OCI-LY7 (cell line): ENCODE measurements around the gene COL23A1. TPM values are rescaled to one million over a fixed set of nuclear protein-coding genes. Genes with fewer than 3 reads are reported as not detected.

ENCODE experiments used
- BruUV-seq: library from RNA; stranded (reverse); fragments of 400-500 nt; replicated peaks from 2 replicates; lab custom pipeline; 2021; lab: Mats Ljungman, UMichigan
- CTCF ChIA-PET: fragments of 300-600 bp; sonication (Branson Sonifier 250); formaldehyde crosslinking; loops from one replicate; lab custom pipeline; 2022; ENCODE audit warnings: antibody characterized with exemption; ENCODE audit not compliant: unreplicated experiment; lab: Charles Lee
- POLR2A ChIA-PET: fragments of 300-600 bp; sonication (Branson Sonifier 250); formaldehyde crosslinking; loops from one replicate; lab custom pipeline; 2022; ENCODE audit warnings: antibody characterized with exemption; lab: Charles Lee
- DNase-seq: peaks from one replicate; pipeline ENCODE4 v3.0.0-alpha.2; 2015; ENCODE audit warnings: low spot score
- H2AFZ ChIP-seq: fragments of 200-600 bp; sonication (generic), shearing (Covaris generic); 2 replicates; pipeline ENCODE4 v1.6.1; 2014; ENCODE audit warnings: mild to moderate bottlenecking, antibody characterized with exemption, low read length, moderate library complexity
- H3K27ac ChIP-seq: fragments of 200-600 bp; sonication (generic); 2 replicates; pipeline ENCODE4 v1.5.1; 2014; ENCODE audit warnings: mixed run types, low read depth, mild to moderate bottlenecking, moderate library complexity, low read length, inconsistent platforms; ENCODE audit not compliant: poor library complexity, severe bottlenecking
- H3K36me3 ChIP-seq: fragments of 200-600 bp; sonication (generic); 2 replicates; pipeline ENCODE4 v1.6.1; 2014; ENCODE audit warnings: mild to moderate bottlenecking, antibody characterized with exemption, low read length, moderate library complexity, mixed read lengths; ENCODE audit not compliant: insufficient read depth
- H3K4me1 ChIP-seq: fragments of 200-600 bp; sonication (generic); 2 replicates; pipeline ENCODE4 v1.5.1; 2014; ENCODE audit warnings: mild to moderate bottlenecking, low read length; ENCODE audit not compliant: insufficient read depth, poor library complexity, severe bottlenecking
- H3K4me2 ChIP-seq: fragments of 200-600 bp; sonication (generic); 2 replicates; pipeline ENCODE4 v1.6.1; 2014; ENCODE audit warnings: mild to moderate bottlenecking, low read length
- H3K4me3 ChIP-seq: fragments of 200-600 bp; sonication (generic); 2 replicates; pipeline ENCODE4 v1.5.1; 2014; ENCODE audit warnings: mild to moderate bottlenecking, low read depth, low read length; ENCODE audit not compliant: poor library complexity, severe bottlenecking
- H3K79me2 ChIP-seq: fragments of 200-600 bp; sonication (generic); 2 replicates; pipeline ENCODE4 v1.6.1; 2016; ENCODE audit warnings: low read depth, mild to moderate bottlenecking, low read length, moderate library complexity, mixed read lengths; ENCODE audit not compliant: insufficient read depth
- H3K9me2 ChIP-seq: fragments of 200-600 bp; sonication (generic); 2 replicates; pipeline ENCODE4 v1.6.1; 2016; ENCODE audit warnings: mild to moderate bottlenecking, low read length, mixed read lengths; ENCODE audit not compliant: insufficient read depth
- H3K9me3 ChIP-seq: fragments of 200-600 bp; sonication (generic); 2 replicates; pipeline ENCODE4 v1.6.1; 2014; ENCODE audit warnings: mild to moderate bottlenecking, mixed run types, low read length, mixed read lengths
- H4K20me1 ChIP-seq: fragments of 200-600 bp; sonication (generic); 2 replicates; pipeline ENCODE4 v1.6.1; 2014; ENCODE audit warnings: mild to moderate bottlenecking, antibody characterized with exemption, low read length, moderate library complexity, mixed read lengths; ENCODE audit not compliant: insufficient read depth
- EZH2phosphoT487 ChIP-seq: fragments of 200-600 bp; sonication (generic); IDR thresholded peaks from 2 replicates; pipeline ENCODE4 v1.6.1; 2018; ENCODE audit warnings: low read depth, borderline replicate concordance, mild to moderate bottlenecking, mixed run types, antibody characterized with exemption, low read length, moderate library complexity, mixed read lengths
- intact Hi-C: fragments of 100-400 bp; cut with micrococcal nuclease; formaldehyde crosslinking; loops from one replicate; pipeline ENCODE4 v1.10.0; 2022; ENCODE audit not compliant: unreplicated experiment
- total RNA-seq, 2 experiments: library from RNA; depleted of rRNA in 1 of 2; stranded (reverse); fragments of >200 nt in 1 of 2; shearing (Covaris generic) in 1 of 2; gene quantifications; 2 replicates each; pipeline ENCODE4 v1.2.3, GENCODE V29; 2014 to 2022
- TF ChIP-seq, protein P1 (sequence below): fragments of 200-600 bp; sonication (generic); conservative IDR thresholded peaks from 2 replicates; pipeline ENCODE4 v1.5.1; 2014; ENCODE audit warnings: mild to moderate bottlenecking, antibody characterized with exemption, low read length, moderate library complexity, mixed read lengths

Gene COL23A1
- total RNA-seq, 2 experiments from 2014 or later, result 0.53 TPM; not detected in 1

DNA sequence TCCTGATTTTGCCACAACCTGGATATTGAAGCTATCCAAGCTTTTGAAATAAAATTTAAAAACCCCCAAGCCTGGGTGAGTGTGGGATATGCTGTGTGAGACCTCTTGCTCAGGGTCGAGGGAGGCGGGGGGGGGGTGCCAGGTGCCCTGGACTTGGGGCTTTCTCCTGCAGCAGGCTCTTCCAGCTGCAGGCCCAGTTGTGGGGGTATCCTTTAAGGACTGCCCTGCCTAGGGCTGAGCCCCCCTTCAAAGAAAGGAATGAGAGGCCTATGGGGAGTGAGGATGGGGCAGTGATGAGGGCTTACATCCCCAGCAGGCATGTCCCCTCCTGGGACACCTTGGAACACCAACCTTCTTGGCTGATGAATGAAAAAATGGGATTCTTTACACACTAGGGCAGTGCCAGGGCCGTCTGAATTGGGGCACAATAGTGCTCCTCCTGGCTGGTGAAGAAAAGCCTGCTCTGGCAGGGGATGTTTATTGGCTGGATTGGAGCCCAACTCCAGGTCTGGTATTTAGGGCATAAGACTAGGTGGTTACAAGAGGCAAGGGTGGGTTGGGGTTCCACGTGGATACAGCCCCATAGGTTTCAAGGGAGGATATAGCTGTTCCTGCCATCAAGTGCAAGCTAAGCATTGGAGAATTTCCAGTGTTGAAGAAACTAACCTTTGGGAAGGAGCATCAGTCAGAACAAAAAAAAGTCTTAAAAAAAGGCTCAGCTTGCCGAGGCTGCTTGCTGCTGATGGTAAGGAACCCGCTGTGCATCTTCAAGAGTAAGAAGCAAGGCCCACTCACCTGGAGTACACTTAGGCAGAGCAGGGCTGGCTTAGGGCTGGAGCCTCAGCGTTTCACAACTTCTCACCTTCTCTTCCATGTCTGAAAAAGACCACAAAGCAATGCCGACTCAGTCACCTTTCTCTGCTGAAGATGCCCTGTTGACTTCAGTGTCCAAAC, 378.8 kb downstream of the COL23A1 start:
- no peak overlapping the region for H2AFZ ChIP-seq
- no peaks in the 10 kb centered on the region for H3K9me3 ChIP-seq
- POLR2A ChIA-PET, result no interaction called here
- H4K20me1 ChIP-seq, result peaks cover 44% of the 10 kb centered on the region
- H3K4me1 ChIP-seq, result peaks cover 42% of the 10 kb centered on the region
- no peak overlapping the region for H3K4me3 ChIP-seq
- TF ChIP-seq, protein P1, sequence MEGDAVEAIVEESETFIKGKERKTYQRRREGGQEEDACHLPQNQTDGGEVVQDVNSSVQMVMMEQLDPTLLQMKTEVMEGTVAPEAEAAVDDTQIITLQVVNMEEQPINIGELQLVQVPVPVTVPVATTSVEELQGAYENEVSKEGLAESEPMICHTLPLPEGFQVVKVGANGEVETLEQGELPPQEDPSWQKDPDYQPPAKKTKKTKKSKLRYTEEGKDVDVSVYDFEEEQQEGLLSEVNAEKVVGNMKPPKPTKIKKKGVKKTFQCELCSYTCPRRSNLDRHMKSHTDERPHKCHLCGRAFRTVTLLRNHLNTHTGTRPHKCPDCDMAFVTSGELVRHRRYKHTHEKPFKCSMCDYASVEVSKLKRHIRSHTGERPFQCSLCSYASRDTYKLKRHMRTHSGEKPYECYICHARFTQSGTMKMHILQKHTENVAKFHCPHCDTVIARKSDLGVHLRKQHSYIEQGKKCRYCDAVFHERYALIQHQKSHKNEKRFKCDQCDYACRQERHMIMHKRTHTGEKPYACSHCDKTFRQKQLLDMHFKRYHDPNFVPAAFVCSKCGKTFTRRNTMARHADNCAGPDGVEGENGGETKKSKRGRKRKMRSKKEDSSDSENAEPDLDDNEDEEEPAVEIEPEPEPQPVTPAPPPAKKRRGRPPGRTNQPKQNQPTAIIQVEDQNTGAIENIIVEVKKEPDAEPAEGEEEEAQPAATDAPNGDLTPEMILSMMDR, result no peak
- no peak for TF ChIP-seq EZH2phosphoT487
- no peak for DNase-seq
- H3K9me2 ChIP-seq, result no peaks in the 10 kb centered on the region
- intact Hi-C loops, result no loop called here
- CTCF ChIA-PET, result no interaction called here
- no peak overlapping the region for H3K4me2 ChIP-seq
- no TSS peak for BruUV-seq
- H3K36me3 ChIP-seq, result peaks cover 100% of the 10 kb centered on the region
- peaks cover 30% of the 10 kb centered on the region for H3K79me2 ChIP-seq
- peak overlapping the region; percentile 1 for H3K27ac ChIP-seq

DNA sequence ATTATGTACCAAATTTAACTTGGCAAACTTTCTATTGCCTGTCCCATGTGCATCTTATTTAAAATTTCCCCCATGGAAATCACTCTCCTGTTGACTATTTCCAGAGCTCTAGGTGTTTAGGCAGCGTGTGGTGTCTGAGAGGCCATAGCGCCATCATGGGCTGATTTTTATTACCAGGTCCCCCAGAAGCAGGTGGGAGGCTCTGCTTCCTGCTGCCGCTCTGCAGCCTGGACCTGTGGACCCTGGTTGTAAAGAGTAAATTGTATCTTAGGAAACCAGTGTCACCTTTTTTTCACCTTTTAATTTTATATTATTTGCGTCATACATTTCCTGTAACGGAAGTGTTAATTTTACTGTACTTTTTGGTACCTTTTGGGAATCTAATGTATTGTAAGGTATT, 379.5 kb downstream of the COL23A1 start:
- Histone ChIP-seq H3K36me3 (peaks cover 100% of the 10 kb centered on the region), H3K79me2 (peaks cover 37% of the 10 kb centered on the region), H2AFZ (no peak overlapping the region), H3K9me3 (no peaks in the 10 kb centered on the region), H3K9me2 (no peaks in the 10 kb centered on the region), H3K27ac (no peak overlapping the region), H3K4me1 (peaks cover 41% of the 10 kb centered on the region), H3K4me3 (no peak overlapping the region), H3K4me2 (no peak overlapping the region), H4K20me1 (peaks cover 50% of the 10 kb centered on the region)
- DNase-seq, result no peak
- POLR2A ChIA-PET, result no interaction called here
- BruUV-seq, result TSS peak; percentile 82
- CTCF ChIA-PET, result no interaction called here
- no peak for TF ChIP-seq EZH2phosphoT487
- TF ChIP-seq, protein P1, result peak; percentile 19; the same call in 1 of the 2 replicates
- intact Hi-C loops, result no loop called here

DNA sequence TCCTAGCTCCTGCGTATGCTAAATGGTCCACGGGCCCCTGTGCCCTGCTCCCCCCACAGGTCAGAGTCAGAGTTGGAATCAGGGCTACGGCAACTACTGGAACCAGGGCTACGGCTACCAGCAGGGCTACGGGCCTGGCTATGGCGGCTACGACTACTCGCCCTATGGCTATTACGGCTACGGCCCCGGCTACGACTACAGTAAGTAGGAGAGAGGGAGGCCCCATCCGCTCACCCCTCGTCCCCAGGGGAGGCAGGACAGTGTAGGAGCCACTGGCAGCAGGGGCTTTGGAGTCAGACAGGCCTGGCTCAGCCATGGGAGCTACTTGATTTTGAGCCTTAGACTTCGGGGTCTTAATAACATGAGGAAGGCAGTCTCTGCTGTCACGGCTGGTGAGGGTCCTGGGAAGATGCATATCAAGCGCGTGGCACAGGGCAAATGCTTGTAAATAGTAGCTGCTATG, 380.1 kb downstream of the COL23A1 start:
- no peak overlapping the region for H3K4me2 ChIP-seq
- POLR2A ChIA-PET, result no interaction called here
- CTCF ChIA-PET, result no interaction called here
- H2AFZ ChIP-seq, result no peak overlapping the region
- no TSS peak for BruUV-seq
- no peak overlapping the region for H3K27ac ChIP-seq
- no peak overlapping the region for H3K4me3 ChIP-seq
- no peaks in the 10 kb centered on the region for H3K9me2 ChIP-seq
- intact Hi-C loops, result no loop called here
- TF ChIP-seq EZH2phosphoT487, result no peak
- TF ChIP-seq, protein P1, result no peak
- no peak for DNase-seq
- peaks cover 55% of the 10 kb centered on the region for H4K20me1 ChIP-seq
- H3K36me3 ChIP-seq, result peaks cover 100% of the 10 kb centered on the region
- H3K4me1 ChIP-seq, result peaks cover 35% of the 10 kb centered on the region
- no peaks in the 10 kb centered on the region for H3K9me3 ChIP-seq
- peaks cover 42% of the 10 kb centered on the region for H3K79me2 ChIP-seq
